Glomerular endothelial cell (primary cell): ENCODE results near the gene INSM1. TPM values are rescaled to one million over a fixed set of nuclear protein-coding genes. Genes with fewer than 3 reads are reported as not detected.
A peak's percentile ranks its signal among the peaks of the same experiment; 100 is the strongest.
"Not testable (repeated sequence)": the region's sequence is repeated elsewhere in the genome, so short reads cannot be mapped to it uniquely, and the experiment has no call there.

Experiments
- DNase-seq: peaks from one replicate; pipeline ENCODE4 v3.0.0-alpha.2; 2011; ENCODE audit warnings: low read depth, low spot score; ENCODE audit errors: extremely low read depth
- total RNA-seq: library from RNA; depleted of rRNA; stranded (reverse); fragments of >200 nt; gene quantifications from 2 replicates; pipeline ENCODE4 v1.2.3, GENCODE V29; 2015

Gene INSM1
- not detected in 2 replicates for total RNA-seq

- DNase-seq = no peak
These were observed at the start of gene INSM1 for GRCh38 chr20:20367575-20368417. Gene INSM1 (plus strand): TSS chr20:20368104. CDS start chr20:20368268, 164 bp downstream.

GRCh38 chr20:20318365-20319161, 49.3 kb upstream of the INSM1 start:
- no peak for DNase-seq

DNA sequence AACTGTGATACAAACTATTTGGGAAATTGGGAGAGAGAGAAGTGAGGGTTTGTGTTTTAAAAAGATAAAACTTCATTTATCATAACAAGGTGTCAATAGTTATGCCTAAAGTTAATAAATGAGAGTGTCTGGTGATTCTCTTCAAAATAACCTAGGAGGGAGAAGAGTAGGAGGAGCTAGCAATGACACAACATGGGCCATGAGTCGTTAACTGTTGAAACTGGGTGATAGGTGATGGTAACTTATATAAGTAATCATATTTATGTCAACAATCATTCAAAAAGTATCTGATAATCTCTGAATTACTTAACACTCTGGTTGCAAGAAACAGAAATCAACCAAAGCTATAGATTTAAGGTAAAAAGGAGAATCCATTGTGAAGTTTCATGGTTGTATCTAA, 46.8 kb upstream of the INSM1 start:
- no peak for DNase-seq

GRCh38 chr20:20321917-20322316, 46.0 kb upstream of the INSM1 start:
- DNase-seq = no peak

DNA sequence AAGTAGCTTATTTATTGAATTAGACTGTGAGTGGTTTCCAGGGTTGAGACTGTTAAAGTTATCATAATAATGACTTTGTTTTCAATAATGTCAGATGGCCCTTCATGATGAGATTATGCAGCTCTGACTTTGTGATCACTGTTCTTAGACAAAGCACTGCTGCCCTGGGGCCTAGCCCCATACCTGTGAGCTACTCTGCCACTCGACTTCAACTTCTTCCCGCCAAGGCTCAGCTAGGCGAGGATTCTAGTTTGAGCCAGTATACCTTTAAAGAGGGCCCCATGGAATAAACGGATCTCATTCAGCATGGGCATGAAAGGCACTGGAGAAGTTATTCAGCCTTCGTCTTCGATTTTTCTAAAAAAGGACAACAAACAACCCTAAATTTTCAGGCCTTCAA, 45.0 kb upstream of the INSM1 start:
- no peak for DNase-seq

DNA sequence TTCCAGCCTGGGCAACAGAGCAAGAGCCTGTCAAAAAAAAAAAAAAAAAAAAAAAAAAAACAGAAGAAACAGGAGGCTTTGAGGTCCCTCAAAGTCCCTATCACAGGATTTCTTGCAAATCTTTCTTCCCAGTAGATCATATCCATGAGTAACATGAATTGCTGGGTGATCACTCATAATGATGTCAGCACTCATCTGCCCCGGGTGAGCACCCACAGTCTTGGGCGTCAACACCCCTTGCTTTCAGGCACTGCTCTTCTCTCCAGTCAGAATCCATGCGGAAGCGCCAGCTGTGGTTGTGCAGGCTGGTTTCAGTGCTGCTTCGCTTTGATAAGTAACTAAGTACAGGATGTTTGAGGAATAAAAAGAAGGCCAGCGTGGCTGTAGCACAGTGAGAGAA, 40.2 kb upstream of the INSM1 start:
- no peak for DNase-seq

- no peak for DNase-seq
These were observed 38.3 kb upstream of the INSM1 start for GRCh38 chr20:20329564-20329963.

- DNase-seq = no peak
These were observed 36.7 kb upstream of the INSM1 start for GRCh38 chr20:20331156-20331555.

GRCh38 chr20:20331817-20332216, 36.1 kb upstream of the INSM1 start:
- DNase-seq = no peak

- no peak for DNase-seq
These were observed 34.0 kb upstream of the INSM1 start for GRCh38 chr20:20333866-20334265.

DNA sequence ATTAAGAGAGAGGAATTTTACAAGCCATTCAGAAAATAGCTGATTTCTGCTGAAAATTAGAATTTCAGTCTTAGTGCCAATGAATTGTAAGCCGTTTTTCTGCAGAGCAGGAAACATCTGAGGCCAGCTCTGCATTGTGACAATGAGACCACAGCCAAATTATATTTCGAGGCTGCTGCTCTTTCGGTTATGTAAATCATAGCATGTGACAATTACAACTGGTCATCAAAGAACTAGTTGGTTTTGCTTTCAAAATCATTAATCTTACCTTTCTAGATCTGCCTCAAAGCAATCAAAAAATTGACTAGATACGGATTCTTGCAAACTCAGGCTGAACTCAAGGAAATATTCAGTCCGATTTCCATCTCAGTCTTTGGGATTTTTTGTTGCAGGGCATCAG, 33.4 kb upstream of the INSM1 start:
- no peak for DNase-seq

DNA sequence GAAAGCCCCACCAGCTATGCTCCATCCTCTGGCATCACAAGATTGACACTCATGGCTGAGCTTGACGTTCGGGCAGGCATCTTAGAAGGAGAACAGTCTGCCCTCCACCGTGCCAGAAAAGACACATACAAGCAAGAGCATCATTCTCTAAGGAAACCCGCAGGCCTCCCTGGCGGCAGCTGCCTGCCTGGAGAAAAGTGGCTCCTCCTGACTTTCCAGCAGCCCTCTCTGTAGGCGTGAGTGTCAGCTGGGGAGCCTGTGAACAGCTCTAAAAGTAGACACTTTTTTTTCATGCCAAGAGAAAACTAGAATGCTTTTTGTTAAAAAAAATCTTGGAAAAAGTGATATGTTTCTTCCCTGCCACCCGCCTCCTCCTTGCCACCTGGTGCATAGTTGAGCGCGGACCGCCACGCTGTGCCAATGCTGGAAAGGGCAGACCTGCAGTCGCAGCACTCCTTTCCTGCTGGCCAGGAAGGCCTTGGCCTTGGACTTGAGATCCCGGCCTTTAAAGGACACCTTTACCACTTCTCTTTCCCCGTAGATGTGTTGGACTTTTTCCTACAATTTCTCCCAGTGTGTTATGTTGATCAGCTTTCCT, 29.7 kb upstream of the INSM1 start:
- no peak for DNase-seq

GRCh38 chr20:20340443-20340842, 27.5 kb upstream of the INSM1 start:
- DNase-seq = no peak

GRCh38 chr20:20341371-20341770, 26.5 kb upstream of the INSM1 start:
- DNase-seq = no peak

DNA sequence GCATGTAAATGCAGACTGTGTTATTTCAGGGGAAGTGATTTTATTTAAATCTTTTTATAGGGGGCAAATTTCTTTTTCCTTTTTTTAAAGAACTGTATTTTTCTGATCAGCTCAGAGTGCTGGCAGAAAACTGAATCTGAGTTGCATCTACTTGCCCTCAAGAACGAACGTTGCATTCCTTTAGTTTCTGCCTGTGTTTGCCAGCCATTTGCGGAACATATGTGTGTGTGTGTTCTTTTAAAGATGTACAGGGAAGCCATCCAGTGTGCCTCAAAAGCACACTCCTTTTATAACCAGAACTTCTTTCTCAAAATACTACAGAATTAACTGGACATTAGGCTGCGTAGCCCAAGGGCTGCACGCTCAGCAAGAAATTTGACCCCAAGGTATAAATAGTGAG, 25.8 kb upstream of the INSM1 start:
- no peak for DNase-seq

DNA sequence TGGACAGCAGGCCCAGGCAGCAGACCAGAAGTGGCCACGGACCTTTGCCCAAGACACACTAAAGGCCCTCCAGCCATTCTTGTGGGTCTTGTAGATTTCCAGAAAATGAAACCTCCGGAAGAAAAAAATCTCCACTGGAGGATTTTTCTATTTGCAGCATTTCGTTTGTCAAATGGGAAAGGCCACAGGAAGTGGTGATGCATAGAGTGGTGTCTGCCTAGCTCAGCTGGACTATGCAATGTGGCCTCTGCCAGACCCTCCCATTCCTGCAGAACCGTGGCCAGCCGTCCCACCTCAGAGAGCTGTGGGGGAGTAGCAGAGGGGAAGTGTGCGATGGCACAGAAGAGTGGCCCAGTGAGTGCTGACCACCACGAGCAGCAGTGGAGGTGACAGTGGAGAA, 24.0 kb upstream of the INSM1 start:
- no peak for DNase-seq

DNA sequence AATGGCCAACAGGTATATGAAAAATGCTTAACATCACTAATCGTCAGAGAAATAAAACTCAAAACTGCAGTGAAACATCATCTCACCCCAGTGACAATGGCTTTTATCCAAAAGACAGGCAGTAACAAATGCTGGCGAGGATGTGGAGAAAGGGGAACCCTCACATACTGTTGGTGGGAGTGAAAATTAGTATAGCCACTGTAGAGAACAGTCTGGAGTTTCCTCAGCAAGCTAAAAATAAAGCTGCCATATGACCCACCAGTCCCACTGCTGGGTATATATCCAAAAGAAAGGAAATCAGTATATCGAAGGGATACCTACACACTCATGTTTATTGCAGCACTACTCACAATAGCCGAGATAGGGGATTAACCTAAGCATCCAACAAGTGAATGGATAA, 23.4 kb upstream of the INSM1 start:
- DNase-seq = no peak

- no peak for DNase-seq
These were observed 14.3 kb upstream of the INSM1 start for GRCh38 chr20:20353576-20353975.

- not testable (repeated sequence) for DNase-seq
These were observed 12.4 kb upstream of the INSM1 start for GRCh38 chr20:20355503-20355902.

DNA sequence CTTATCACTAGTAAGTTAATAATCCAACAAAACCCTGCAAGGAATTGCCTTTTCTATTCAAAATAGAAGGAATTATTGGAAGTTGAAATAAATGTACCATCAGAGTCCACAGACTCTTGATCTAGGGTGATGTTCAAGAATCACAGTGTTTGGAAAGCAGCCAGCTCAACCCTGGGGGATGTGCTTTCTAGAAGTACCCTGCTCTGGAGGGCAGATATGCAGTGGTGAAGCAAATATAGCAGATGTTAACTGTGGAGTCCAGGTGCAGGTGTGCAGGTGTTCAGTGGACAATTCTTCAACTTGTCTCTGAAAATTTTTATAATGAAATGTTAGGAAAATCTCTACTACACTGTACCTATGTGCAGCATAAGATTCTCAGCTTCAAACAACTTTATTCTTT, 9.1 kb upstream of the INSM1 start:
- no peak for DNase-seq

DNA sequence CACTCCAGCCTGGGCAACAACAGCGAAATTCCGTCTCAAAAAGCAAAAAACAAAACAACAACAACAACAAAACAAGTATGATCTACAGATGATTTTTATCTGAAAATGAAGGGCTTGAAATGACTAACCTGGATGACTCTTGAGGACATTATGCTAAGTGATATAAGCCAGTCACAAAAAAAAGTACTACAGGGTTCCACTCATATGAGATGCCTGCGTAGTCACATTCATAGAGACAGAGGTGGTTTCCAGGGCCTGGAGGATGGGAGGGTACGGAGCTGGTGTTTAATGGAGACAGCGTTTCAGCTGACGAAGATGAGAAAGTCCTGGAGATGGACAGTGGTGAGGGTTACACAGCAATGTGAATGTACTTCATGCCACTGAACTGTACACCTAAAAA, 8.3 kb upstream of the INSM1 start:
- DNase-seq = no peak

DNA sequence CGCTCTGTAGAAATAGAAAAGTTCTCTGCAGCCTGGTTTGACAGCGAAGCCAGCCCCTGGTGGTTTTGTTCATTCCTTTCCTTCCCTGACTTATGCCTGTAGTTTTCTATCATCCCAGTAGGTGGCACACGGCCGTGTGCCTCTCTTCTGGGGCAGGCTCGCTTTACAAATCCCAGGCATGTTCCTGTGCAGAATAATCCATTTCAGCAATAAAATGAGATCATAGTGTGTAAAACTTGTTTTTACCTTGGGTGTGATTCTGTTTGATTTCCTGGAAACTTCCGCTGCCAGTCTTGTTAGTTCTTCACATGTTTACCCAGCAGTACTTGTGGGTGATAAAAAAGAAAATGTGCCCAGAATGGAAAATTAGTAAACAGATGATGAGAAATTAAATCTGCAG, 7.4 kb upstream of the INSM1 start:
- peak; percentile 23 for DNase-seq
